ENCODE data around the gene NF2. TPM values are rescaled to one million over a fixed set of nuclear protein-coding genes. Genes with fewer than 3 reads are reported as not detected.
"Not testable (repeated sequence)": the region's sequence is repeated elsewhere in the genome, so short reads cannot be mapped to it uniquely, and the experiment has no call there.

The NF2 gene
- total RNA-seq, 1 experiment from 2014 or later, result 35.9 TPM

- no peak for DNase-seq (ENCODE audit: low read depth)
Observed at GRCh38 chr22:29596408-29596807, 7.0 kb upstream of the NF2 start.

GRCh38 chr22:29597871-29598683 is 5.4 kb upstream of the NF2 start:
- DNase-seq (ENCODE audit: low read depth), result not testable (repeated sequence)

- DNase-seq (ENCODE audit: low read depth), result no peak
Observed at GRCh38 chr22:29598684-29599020, 4.8 kb upstream of the NF2 start.

DNA sequence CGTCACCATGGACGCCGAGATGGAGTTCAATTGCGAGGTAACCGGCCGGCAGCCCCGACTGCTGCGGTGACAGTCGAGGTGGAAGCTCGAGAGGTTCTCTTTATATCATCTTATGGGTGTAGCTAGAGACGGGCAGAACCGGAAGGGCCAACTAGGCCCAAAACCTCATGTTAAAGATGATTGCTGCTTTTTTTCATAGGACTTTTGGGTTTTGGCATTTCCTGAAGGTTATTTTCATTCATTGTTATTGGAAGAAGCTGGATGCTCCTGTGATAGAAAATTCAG is 585 bp downstream of the NF2 start:
- peak; percentile 34 for DNase-seq (ENCODE audit: low read depth)

DNA sequence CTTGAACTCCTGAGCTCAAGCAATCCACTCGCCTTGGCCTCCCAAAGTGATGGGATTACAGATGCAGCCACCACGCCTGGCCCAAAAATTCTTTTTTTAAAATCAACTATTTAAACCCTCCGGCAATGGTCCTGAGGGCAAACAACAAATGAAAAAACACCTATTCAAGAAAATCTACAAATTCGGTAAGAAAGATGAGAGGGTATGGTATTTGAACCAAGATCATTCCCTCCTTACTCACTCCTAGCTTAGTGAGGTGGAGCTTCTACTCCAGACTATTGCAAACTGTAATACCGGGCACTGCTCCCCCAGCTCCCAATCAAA is 2.1 kb downstream of the NF2 start:
- DNase-seq (ENCODE audit: low read depth), result no peak

DNA sequence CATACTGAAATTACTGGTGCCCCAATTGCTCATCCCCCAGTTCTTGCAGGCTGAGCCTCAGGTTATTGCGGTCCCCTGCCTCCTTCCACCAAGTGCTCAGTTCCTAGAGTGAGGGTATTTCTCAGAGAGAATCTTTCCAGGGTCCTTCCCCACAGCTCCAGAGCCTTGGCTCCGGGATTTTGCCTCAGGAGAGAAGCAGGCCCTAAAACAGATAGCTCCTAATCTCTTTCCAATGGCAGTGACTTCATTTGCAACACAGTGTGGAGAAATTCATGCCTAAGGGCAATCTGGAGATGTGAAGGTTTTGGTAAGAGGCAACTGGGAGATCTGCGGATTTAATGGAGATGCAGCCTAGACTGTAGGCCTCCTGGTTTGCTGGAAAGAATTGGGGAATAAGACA is 2.9 kb downstream of the NF2 start:
- DNase-seq (ENCODE audit: low read depth), result no peak

DNA sequence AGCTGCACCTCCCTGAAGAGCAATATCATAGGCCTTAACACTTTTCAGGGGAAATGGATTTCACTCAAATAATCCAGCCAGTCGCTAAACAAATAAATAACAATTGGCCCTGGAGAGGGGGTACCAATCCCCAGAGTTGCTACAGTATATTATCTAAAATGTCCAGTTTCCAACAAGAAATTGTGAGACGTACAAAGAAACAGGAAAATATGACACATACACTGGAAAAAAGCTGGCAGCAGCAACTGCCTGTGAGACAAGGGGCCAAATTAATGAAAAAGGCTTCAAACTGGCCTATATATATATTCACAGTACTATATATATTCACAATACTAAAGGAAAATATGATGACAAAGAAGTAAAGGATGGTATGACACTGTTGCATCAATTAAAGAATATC is 4.0 kb downstream of the NF2 start:
- DNase-seq (ENCODE audit: low read depth), result no peak

- DNase-seq (ENCODE audit: low read depth), result no peak
Observed at GRCh38 chr22:29609139-29609538, 5.7 kb downstream of the NF2 start.

DNA sequence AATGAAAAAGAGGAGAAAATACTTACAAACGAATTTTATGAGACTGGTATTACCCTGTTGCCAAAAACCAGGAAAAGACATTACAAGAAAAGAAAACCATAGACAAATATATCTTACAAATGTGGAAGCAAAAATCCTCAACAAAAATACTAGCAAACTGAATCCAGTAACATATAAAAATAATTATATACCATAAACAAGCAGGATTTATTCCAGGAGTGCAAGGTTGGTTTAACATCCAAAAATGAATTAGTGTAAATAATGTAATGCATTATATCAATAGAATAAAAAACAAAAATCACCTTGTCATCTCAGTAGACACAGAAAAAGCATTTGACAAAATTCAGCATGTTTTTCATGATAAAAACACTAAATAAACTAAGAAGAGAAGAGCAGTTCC is 7.3 kb downstream of the NF2 start:
- no peak for DNase-seq (ENCODE audit: low read depth)

DNA sequence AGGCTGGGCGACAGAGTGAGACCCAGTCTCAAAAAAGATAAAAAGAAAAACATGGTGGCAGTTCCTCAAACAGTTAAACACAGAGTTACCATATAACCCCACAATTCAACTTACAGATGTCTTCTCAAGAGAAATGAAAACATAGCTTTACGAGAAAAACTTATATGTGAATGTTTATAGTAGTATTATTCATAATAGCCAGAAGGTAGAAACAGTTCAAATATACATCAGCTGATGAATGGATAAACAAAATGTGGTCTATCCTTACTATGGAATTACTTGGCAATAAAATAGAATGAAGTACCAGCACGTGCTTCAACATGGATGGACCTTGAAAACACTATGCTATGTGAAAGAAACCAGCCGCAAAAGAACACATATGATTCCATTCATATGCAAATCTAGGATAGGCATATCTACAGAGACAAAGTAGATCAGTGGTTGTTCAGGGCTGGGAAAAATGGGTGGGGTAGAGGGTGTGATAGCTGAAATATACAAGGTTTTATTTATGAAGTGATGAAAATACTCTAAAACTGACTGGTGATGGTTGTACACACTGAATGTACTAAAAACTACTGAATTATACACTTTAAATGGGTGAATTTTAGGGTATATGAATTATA is 12.4 kb downstream of the NF2 start:
- no peak for DNase-seq (ENCODE audit: low read depth)

- peak; percentile 21 for DNase-seq (ENCODE audit: low read depth)
Observed at GRCh38 chr22:29617922-29618629, 14.6 kb downstream of the NF2 start.

- DNase-seq (ENCODE audit: low read depth), result peak; percentile 91
Observed at GRCh38 chr22:29621761-29622526, 18.5 kb downstream of the NF2 start.

- DNase-seq (ENCODE audit: low read depth), result no peak
Observed at GRCh38 chr22:29623059-29623458, 19.6 kb downstream of the NF2 start.

DNA sequence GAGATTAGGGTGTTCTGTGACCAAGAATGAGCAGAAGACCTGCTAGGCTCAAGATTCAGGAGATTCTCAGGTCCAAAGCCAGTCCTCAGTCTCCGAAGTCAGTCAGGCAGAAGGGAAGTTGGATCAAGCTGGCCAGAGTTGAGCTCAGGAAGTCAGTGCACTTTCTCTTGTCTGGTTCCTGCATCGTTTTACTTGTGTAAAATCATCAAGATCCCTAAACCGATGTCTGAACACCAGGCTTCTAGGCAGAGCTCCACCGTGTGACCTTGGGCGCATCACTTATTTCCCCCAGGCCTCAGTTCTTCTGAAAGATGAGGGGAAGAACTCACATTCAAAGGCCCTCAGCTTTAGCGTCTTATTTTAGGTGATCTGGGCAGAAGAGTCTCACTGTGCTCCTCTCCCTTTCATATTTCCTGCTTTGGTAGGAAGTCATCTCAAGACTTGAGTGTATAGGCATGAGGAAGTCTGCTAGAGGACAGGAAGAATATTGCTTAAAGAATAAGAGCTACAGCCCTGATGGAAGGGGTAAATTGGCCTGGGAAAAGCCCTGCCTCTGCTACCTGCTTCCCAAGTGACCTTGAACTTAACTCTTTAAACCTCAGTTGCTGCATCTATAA is 20.2 kb downstream of the NF2 start:
- DNase-seq (ENCODE audit: low read depth), result no peak

DNA sequence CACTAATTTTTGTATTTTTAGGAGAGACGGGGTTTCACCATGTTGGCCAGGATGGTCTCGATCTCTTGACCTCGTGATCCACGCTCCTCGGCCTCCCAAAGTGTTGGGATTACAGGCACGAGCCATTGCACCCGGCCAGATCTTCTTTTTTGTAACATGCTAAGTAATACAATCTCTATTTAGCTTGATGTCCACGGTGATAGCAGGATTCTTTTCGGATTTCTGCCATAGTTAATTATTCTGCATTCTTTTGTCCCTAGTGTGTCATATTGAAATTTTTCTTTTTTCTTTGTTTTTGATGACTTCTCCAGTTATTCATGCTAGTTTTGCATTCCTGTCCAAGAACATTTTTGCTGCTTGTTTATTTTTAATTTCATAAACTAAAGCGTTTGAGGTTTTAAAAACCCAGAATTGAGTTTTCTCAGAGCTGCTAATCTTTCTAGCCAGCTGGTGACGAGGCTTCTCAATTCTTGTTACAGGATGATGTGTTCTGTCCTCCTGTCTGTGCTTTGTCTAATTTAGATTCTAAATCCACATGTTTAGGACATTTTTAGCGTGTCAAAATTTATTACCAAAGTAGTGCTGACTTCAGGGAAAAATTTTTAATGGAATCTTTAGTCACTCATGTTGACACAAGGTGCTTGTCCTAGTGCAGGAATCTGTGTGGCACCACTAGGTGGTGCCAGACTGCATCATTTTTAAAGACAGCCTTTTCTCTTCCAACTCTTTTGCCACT is 21.8 kb downstream of the NF2 start:
- peak; percentile 71 for DNase-seq (ENCODE audit: low read depth)

DNA sequence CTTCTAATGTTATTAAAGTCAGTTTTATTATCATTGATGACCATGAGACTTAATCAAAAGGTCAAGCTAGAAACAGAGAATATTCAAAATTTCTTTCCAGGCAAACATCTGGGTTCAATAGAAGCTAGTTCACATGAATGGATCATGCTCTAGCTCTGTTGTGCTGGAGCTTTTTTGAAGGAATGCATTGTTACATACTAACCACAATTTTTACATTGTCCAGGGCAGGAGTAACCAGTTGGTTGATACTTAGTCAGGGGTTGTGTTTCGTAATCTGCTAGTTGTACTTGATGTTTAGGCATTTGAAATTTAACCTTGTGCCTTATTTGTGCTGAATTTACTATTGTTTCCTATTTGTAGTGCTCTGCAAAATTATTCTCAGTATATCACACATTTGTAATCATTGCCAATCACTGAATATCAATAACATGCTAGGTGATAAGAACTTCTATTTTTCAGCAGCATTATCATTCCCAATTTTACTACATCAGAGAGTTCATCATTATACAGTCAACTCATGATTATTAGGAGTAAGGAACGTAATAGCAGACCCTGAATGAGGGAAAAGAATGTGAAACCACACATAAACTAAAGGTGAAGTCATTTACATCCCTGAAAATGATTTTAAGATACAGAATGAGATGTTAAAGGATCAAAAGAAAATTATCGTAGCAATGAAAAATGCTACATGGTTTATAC is 23.2 kb downstream of the NF2 start:
- peak; percentile 65 for DNase-seq (ENCODE audit: low read depth)

GRCh38 chr22:29627196-29627535 is 23.7 kb downstream of the NF2 start:
- DNase-seq (ENCODE audit: low read depth), result no peak

GRCh38 chr22:29628996-29629902 is 25.8 kb downstream of the NF2 start:
- no peak for DNase-seq (ENCODE audit: low read depth)

GRCh38 chr22:29629903-29630516 is 26.6 kb downstream of the NF2 start:
- no peak for DNase-seq (ENCODE audit: low read depth)

Measured in RPMI7951 (cell line).